Lung (tissue), 12 donors: ENCODE measurements around the gene GAPDHS. TPM values are rescaled to one million over a fixed set of nuclear protein-coding genes. Genes with fewer than 3 reads are reported as not detected.

Experiments used
- ATAC-seq: fragments of 200-7000 bp; cut with Tn5 transposase; one replicate; pipeline ENCODE4 v1.9.1; 2020; ENCODE audit warnings: moderate number of reproducible peaks; ENCODE audit not compliant: insufficient read depth, low FRiP score
- DNase-seq, 3 donors: peaks; one replicate each; pipeline ENCODE4 v3.0.0-alpha.2; 2013 to 2017
- H3K27ac ChIP-seq, 2 donors: one replicate each; pipeline ENCODE4 v1.5.1; 2013; ENCODE audit warnings: mild to moderate bottlenecking in 2 of 2, moderate library complexity in 2 of 2, control low read depth in 1 of 2, inconsistent platforms in 1 of 2, low read depth in 1 of 2, low read length in 1 of 2
- H3K27me3 ChIP-seq, 3 donors: one replicate each; pipeline ENCODE4 v1.5.1; 2013; ENCODE audit warnings: low read length in 2 of 3; ENCODE audit not compliant: control insufficient read depth in 3 of 3, insufficient read depth in 3 of 3
- H3K36me3 ChIP-seq, 4 donors: one replicate each; pipeline ENCODE4 v1.5.1; 2013; ENCODE audit warnings: low read length in 4 of 4, mild to moderate bottlenecking in 1 of 4, moderate library complexity in 1 of 4; ENCODE audit not compliant: control insufficient read depth in 4 of 4, insufficient read depth in 4 of 4
- H3K4me1 ChIP-seq, 5 donors: one replicate each; pipeline ENCODE4 v1.5.1; 2013; ENCODE audit warnings: low read length in 5 of 5, mild to moderate bottlenecking in 2 of 5, moderate library complexity in 1 of 5; ENCODE audit not compliant: control insufficient read depth in 5 of 5, insufficient read depth in 5 of 5
- H3K4me3 ChIP-seq: one replicate; pipeline ENCODE4 v1.5.1; 2013; ENCODE audit warnings: mild to moderate bottlenecking, control low read depth, moderate library complexity
- H3K9ac ChIP-seq, 2 donors: one replicate each; pipeline ENCODE4 v1.5.1; 2013; ENCODE audit warnings: low read length in 2 of 2, control low read depth in 1 of 2; ENCODE audit not compliant: insufficient read depth in 1 of 2
- H3K9me3 ChIP-seq, 4 donors: one replicate each; pipeline ENCODE4 v1.5.1; 2013; ENCODE audit warnings: low read length in 3 of 4, mild to moderate bottlenecking in 1 of 4, moderate library complexity in 1 of 4; ENCODE audit not compliant: control insufficient read depth in 4 of 4, insufficient read depth in 3 of 4
- CTCF ChIP-seq: IDR thresholded peaks from 2 replicates; pipeline ENCODE4 v1.5.1; 2012; ENCODE audit warnings: mild to moderate bottlenecking; ENCODE audit errors: control extremely low read depth, extremely low read depth
- WGBS, 2 donors: extraction: QIAGEN DNeasy Blood & Tissue Kit; methylation state at CpG; one replicate each; pipeline ENCODE4 v1.1.7; 2013; 5-methylcytosine and 5-hydroxymethylcytosine counted together
- polyA plus RNA-seq, 2 donors: library from polyadenylated mRNA; stranded (reverse); fragments of 200-250 nt; gene quantifications; one replicate each; pipeline ENCODE4 v1.2.1, GENCODE V29; 2013
- total RNA-seq, 2 donors: library from RNA; depleted of rRNA in 1 of 2; stranded (reverse); fragments of >200 nt in 1 of 2; gene quantifications; one replicate each; pipeline ENCODE4 v1.2.1, GENCODE V29; 2014 to 2021
- donor health status: control.
- donor health status: control.
- donor health status: Bipolar disorder and iron deficiency.
- donor health status: healthy.
- donor health status: DM: yes; HTN: yes; CAD: no.

Gene GAPDHS
- total and polyA plus RNA-seq, 4 donors, result not detected

- peaks cover 0 to 5% (median 0%) of the 10 kb centered on the region in 5 donors for H3K4me1 ChIP-seq
- DNase-seq, result no peak
- H3K4me3 ChIP-seq, result no peak overlapping the region
- no peak overlapping the region for H3K9ac ChIP-seq
- no peak for TF ChIP-seq CTCF
- no peak for ATAC-seq
- H3K9me3 ChIP-seq, result no peaks in the 10 kb centered on the region
- no peaks in the 10 kb centered on the region for H3K27me3 ChIP-seq
- WGBS, 2 donors, result 79 to 92% methylated on average over 14 of the region's 14 CpGs
- peaks cover 0 to 4% (median 0%) of the 10 kb centered on the region in 4 donors for H3K36me3 ChIP-seq
- no peak overlapping the region for H3K27ac ChIP-seq
Observed at GRCh38 chr19:35497406-35497805, 35.9 kb upstream of the GAPDHS start.

- no peaks in the 10 kb centered on the region for H3K9me3 ChIP-seq
Observed at GRCh38 chr19:35498220-35498619, 35.0 kb upstream of the GAPDHS start.

GRCh38 chr19:35498984-35499527 is 34.2 kb upstream of the GAPDHS start:
- H3K9me3 ChIP-seq, result no peaks in the 10 kb centered on the region
- no peak overlapping the region for H3K9ac ChIP-seq
- TF ChIP-seq CTCF, result no peak
- H3K36me3 ChIP-seq, result peaks cover 0 to 4% (median 0%) of the 10 kb centered on the region in 4 donors
- peaks cover 0 to 5% (median 0%) of the 10 kb centered on the region in 5 donors for H3K4me1 ChIP-seq
- no peak overlapping the region for H3K4me3 ChIP-seq
- no peak for ATAC-seq
- no peaks in the 10 kb centered on the region for H3K27me3 ChIP-seq
- H3K27ac ChIP-seq, result no peak overlapping the region
- DNase-seq, result no peak
- WGBS, 2 donors, result 81 to 84% methylated on average over 9 of the region's 9 CpGs

More at GRCh38 chr19:35498220-35498619, 35.0 kb upstream of the GAPDHS start:
- WGBS, 2 donors, result 97% methylated on average over 3 of the region's 3 CpGs
- H3K27ac ChIP-seq, result no peak overlapping the region
- peaks cover 0 to 4% (median 0%) of the 10 kb centered on the region in 4 donors for H3K36me3 ChIP-seq
- no peak overlapping the region for H3K4me3 ChIP-seq
- H3K27me3 ChIP-seq, result no peaks in the 10 kb centered on the region
- peaks cover 0 to 5% (median 0%) of the 10 kb centered on the region in 5 donors for H3K4me1 ChIP-seq
- no peak for ATAC-seq
- no peak for TF ChIP-seq CTCF
- no peak for DNase-seq
- H3K9ac ChIP-seq, result no peak overlapping the region

GRCh38 chr19:35500611-35501010 is 32.6 kb upstream of the GAPDHS start:
- DNase-seq, result no peak

More at GRCh38 chr19:35500611-35501010, 32.6 kb upstream of the GAPDHS start:
- H3K4me1 ChIP-seq, result peaks cover 0 to under 1% (median 0%) of the 10 kb centered on the region in 5 donors
- no peak for ATAC-seq
- no peaks in the 10 kb centered on the region for H3K9me3 ChIP-seq
- no peak for TF ChIP-seq CTCF
- H3K36me3 ChIP-seq, result peaks cover 0 to 4% (median 0%) of the 10 kb centered on the region in 4 donors
- no peak overlapping the region for H3K27ac ChIP-seq
- no peaks in the 10 kb centered on the region for H3K27me3 ChIP-seq
- H3K4me3 ChIP-seq, result no peak overlapping the region
- H3K9ac ChIP-seq, result no peak overlapping the region
- 91 to 93% methylated on average over 10 of the region's 10 CpGs for WGBS, 2 donors
